Thyroid gland (tissue), 4 donors: ENCODE results near the gene OSBPL1A. TPM values are rescaled to one million over a fixed set of nuclear protein-coding genes. Genes with fewer than 3 reads are reported as not detected.

ENCODE experiments used
- DNase-seq, 2 donors: peaks; one replicate each; pipeline ENCODE4 v3.0.0-alpha.2; 2019
- H3K27ac ChIP-seq, 3 donors: fragments of 200-600 bp; sonication (generic); 1 replicate in 2 of 3; 2 replicates in 1 of 3; pipeline ENCODE4 v1.5.1; 2016 to 2019; ENCODE audit warnings: mild to moderate bottlenecking in 1 of 3, moderate library complexity in 1 of 3
- H3K27me3 ChIP-seq: fragments of 200-600 bp; sonication (generic); one replicate; pipeline ENCODE4 v1.5.1; 2019
- H3K36me3 ChIP-seq, 2 donors: fragments of 200-600 bp; sonication (generic); one replicate each; pipeline ENCODE4 v1.5.1; 2016 to 2019
- H3K4me1 ChIP-seq, 2 donors: fragments of 200-600 bp; sonication (generic); one replicate each; pipeline ENCODE4 v1.5.1; 2017 to 2019
- H3K4me3 ChIP-seq, 3 donors: fragments of 200-600 bp; sonication (generic); replicated peaks in 1 of 3; 1 replicate in 2 of 3; 2 replicates in 1 of 3; pipeline ENCODE4 v1.5.1; 2016; ENCODE audit warnings: mild to moderate bottlenecking in 1 of 3
- H3K9me3 ChIP-seq: fragments of 200-600 bp; sonication (generic); one replicate; pipeline ENCODE4 v1.5.1; 2017
- POLR2A ChIP-seq, 2 donors: fragments of 450-650 bp; IDR thresholded peaks; one replicate each; pipeline ENCODE4 v1.6.1; 2017; ENCODE audit warnings: antibody characterized with exemption in 2 of 2, mild to moderate bottlenecking in 2 of 2, moderate library complexity in 1 of 2
- WGBS, 2 donors: methylation state at CpG; one replicate each; pipeline ENCODE4 v1.1.5; 2017; 5-methylcytosine and 5-hydroxymethylcytosine counted together
- intact Hi-C: fragments of 100-400 bp; cut with DNase I; formaldehyde crosslinking; loops from one replicate; pipeline ENCODE4 v1.15.1; 2023
- total RNA-seq, 4 donors: library from RNA; depleted of rRNA; stranded (reverse); fragments of >200 nt; gene quantifications; one replicate each; pipeline ENCODE4 v1.2.3, GENCODE V29; 2016
- TF ChIP-seq, protein P1 (sequence below), 6 experiments: fragments of 200-600 bp in 3 of 6; fragments of 450-650 bp in 3 of 6; sonication (generic) in 3 of 6; IDR thresholded peaks; one replicate each; pipeline ENCODE4 v1.5.1; 2016 to 2019; ENCODE audit warnings: antibody characterized with exemption in 6 of 6, mild to moderate bottlenecking in 2 of 6, inconsistent platforms in 1 of 6, moderate library complexity in 1 of 6

The OSBPL1A gene
- total RNA-seq, 4 donors from 2014 or later = 47.0 to 57.4 (median 48.2) TPM

DNA sequence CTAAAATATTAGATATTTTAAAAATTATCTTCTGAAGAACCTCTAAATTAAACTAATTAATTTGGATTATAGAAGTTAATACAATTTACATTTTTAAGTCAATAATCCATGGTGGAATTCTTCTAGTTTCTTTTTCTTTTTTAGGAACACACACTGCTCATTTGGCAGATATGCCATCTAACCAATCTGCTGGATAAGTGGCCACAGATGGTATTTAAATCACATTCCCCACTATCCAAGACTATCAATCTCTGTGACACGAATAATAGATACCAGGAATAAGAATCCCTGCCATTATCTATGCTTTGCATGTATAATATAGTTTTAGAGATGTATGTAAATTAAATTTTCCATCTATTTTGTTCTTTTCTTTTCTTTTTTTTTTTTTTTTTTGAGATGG, 200.2 kb downstream of the OSBPL1A start:
- no peak for DNase-seq
- no peaks in the 10 kb centered on the region for H3K9me3 ChIP-seq
- H3K27me3 ChIP-seq = no peaks in the 10 kb centered on the region
- no peak overlapping the region for H3K4me3 ChIP-seq
- TF ChIP-seq, protein P1, sequence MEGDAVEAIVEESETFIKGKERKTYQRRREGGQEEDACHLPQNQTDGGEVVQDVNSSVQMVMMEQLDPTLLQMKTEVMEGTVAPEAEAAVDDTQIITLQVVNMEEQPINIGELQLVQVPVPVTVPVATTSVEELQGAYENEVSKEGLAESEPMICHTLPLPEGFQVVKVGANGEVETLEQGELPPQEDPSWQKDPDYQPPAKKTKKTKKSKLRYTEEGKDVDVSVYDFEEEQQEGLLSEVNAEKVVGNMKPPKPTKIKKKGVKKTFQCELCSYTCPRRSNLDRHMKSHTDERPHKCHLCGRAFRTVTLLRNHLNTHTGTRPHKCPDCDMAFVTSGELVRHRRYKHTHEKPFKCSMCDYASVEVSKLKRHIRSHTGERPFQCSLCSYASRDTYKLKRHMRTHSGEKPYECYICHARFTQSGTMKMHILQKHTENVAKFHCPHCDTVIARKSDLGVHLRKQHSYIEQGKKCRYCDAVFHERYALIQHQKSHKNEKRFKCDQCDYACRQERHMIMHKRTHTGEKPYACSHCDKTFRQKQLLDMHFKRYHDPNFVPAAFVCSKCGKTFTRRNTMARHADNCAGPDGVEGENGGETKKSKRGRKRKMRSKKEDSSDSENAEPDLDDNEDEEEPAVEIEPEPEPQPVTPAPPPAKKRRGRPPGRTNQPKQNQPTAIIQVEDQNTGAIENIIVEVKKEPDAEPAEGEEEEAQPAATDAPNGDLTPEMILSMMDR (IDR thresholded peaks at IDR 0.05) = no peak
- TF ChIP-seq POLR2A (IDR thresholded peaks at IDR 0.05) = no peak
- intact Hi-C loops = no loop called here
- H3K4me1 ChIP-seq = no peaks in the 10 kb centered on the region
- 88 to 89% methylated on average over 1 of the region's 1 CpG for WGBS, 2 donors
- H3K36me3 ChIP-seq = no peaks in the 10 kb centered on the region
- H3K27ac ChIP-seq = no peak overlapping the region

DNA sequence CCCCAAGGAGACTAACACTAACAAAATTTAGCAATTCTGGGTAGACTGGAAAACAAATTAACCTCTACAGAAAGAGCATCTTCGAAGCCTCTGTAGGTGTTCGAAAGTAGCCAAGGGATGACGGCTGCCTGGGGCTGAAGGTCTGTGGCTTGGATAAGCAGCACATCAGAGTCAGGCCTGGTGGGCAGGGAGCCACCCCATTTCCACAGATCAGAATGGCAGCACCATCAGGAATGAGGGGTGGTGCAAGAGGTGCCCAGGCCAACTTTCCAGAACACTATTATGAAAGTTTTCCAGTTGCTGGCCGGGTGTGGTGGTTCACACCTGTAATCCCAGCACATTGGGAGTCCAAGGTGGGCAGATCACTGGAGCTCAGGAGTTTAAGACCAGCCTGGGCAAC, 200.9 kb downstream of the OSBPL1A start:
- H3K9me3 ChIP-seq = no peaks in the 10 kb centered on the region
- no peak overlapping the region for H3K27ac ChIP-seq
- H3K27me3 ChIP-seq = no peaks in the 10 kb centered on the region
- WGBS, 2 donors = 91 to 92% methylated on average over 4 of the region's 4 CpGs
- no peak for DNase-seq
- H3K36me3 ChIP-seq = no peaks in the 10 kb centered on the region
- no peak overlapping the region for H3K4me3 ChIP-seq
- TF ChIP-seq, protein P1 (IDR thresholded peaks at IDR 0.05) = no peak
- no peak for TF ChIP-seq POLR2A (IDR thresholded peaks at IDR 0.05)
- H3K4me1 ChIP-seq = no peaks in the 10 kb centered on the region
- intact Hi-C loops = no loop called here

DNA sequence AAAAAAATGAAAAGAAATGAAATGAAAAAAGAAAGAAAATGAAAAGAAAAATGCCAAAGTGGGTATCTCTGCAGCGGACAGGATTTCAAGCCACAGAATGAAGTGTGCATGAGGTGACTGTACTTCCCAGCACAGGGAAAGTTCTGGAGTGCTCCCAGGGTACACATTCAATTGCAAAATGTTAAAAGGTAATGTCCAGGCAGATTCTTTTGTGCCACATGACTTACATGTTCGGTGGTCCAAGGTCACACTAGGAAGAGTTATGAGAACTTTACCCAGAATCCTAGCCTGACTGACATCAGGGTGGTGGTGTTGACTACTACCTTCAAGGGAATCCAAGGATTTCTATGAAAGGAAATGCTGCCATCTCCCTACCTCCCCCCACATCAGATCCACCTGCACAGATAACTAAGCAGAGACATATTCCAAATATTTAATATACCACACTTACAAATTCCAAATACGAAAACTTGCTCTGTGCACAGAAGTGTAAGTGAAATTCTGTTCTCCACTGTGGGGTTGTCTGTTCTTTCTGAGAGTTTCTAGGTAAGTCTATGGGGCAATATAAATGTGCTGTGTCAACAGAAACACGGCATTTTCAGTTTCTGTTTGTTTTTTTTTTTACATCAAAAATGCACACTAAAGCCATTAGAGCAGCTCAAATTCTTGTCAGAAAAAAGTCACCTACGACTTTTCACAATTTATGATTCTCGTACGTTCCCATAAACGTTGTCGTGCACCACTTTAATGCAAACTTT, 202.1 kb downstream of the OSBPL1A start:
- DNase-seq = no peak
- Histone ChIP-seq H3K36me3 (no peaks in the 10 kb centered on the region), H3K9me3 (no peaks in the 10 kb centered on the region), H3K4me1 (no peaks in the 10 kb centered on the region), H3K27ac (no peak overlapping the region), H3K4me3 (no peak overlapping the region), H3K27me3 (no peaks in the 10 kb centered on the region)
- TF ChIP-seq POLR2A (IDR thresholded peaks at IDR 0.05) = no peak
- TF ChIP-seq, protein P1 (IDR thresholded peaks at IDR 0.05) = no peak
- intact Hi-C loops = no loop called here
- WGBS, 2 donors = 90 to 93% methylated on average over 9 of the region's 9 CpGs

DNA sequence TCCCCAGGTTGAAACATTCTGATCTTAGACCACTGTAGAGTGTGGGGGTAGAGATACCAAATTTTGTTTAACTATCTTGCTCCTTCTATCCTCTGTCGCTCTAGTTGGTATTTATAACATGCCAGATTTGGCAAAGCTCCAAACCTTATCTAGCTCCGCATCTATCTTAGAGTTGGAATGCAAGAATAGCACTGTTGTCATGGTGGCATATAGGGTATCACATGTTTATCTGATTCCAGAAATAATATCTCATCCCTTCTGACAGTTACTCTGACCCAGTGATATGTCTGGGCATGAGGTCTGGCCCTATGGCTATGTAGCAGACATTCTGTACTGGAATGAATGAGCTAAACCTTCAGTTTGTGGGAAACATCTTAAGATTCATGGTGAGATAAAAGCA, 207.0 kb downstream of the OSBPL1A start:
- Histone ChIP-seq H3K36me3 (no peaks in the 10 kb centered on the region), H3K9me3 (no peaks in the 10 kb centered on the region), H3K27ac (no peak overlapping the region), H3K4me3 (no peak overlapping the region), H3K27me3 (no peaks in the 10 kb centered on the region), H3K4me1 (no peaks in the 10 kb centered on the region)
- TF ChIP-seq POLR2A (IDR thresholded peaks at IDR 0.05) = no peak
- TF ChIP-seq, protein P1 (IDR thresholded peaks at IDR 0.05) = no peak
- DNase-seq = no peak
- intact Hi-C loops = no loop called here
- 79 to 87% methylated on average over 2 of the region's 2 CpGs for WGBS, 2 donors

DNA sequence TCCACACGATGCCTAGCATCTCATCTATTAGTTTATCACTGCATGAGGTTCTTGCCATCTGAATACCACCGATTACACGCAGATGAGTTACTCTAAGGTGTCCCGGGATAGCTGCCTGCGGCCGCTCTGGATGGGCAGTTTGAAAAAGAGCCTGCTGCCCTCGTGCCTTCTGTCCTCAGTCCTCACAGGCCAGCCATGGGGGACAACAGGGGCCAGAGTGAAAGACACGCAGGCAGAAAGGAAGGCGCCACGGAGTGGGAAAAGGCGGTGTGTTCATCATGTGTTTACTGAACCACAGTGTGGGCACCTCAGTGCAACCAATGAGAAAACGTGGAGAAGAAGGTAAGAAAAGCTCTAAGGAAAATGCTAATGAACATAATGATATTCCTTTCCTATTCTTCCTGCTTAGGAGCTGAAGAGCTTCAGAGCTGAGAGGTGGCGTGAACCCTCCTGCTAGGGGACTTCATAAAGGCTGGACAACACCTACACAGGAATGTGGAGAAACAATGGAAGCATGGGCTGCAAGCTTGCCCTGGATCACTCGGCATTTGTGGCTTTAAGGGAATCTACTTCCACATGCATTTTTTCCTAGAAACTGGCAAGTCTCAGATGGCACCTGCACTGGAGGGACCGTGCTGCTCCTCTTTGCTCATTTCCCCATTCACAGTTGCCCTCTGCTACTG, 207.8 kb downstream of the OSBPL1A start:
- Histone ChIP-seq H3K36me3 (no peaks in the 10 kb centered on the region), H3K27ac (no peak overlapping the region), H3K27me3 (no peaks in the 10 kb centered on the region), H3K4me3 (no peak overlapping the region), H3K4me1 (no peaks in the 10 kb centered on the region), H3K9me3 (no peaks in the 10 kb centered on the region)
- intact Hi-C loops = loop anchor here (10.0 kb wide), 1 partner anchor 75 kb away; no protein-coding TSS in a partner anchor
- no peak for DNase-seq
- TF ChIP-seq POLR2A (IDR thresholded peaks at IDR 0.05) = no peak
- TF ChIP-seq, protein P1 (IDR thresholded peaks at IDR 0.05) = no peak
- 95% methylated on average over 15 of the region's 15 CpGs for WGBS, 2 donors
